Measurements from ENCODE around the gene GPR161. TPM values are rescaled to one million over a fixed set of nuclear protein-coding genes. Genes with fewer than 3 reads are reported as not detected.

The GPR161 gene
- total RNA-seq, 4 donors from 2014 or later: 19.5 to 46.7 (median 22.9) TPM

DNA sequence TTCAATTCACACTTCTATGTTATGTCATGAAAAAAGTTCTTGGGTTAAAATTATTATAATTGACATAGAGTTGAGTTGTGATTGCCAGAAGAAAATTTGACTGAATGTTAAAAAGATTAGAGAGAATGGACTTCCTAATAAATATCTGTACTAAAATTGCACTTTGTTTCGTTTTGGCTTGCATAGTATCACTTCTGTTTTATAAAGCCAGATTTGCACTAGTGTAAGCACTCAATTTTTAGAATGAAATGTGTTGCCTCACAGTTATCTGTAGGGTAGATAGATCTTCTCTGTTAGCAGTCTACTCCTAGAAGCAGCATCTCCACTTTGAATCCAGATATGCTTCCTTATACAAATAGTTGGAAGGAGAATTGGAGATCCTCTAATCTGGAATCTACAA lies 104.7 kb downstream of the GPR161 start:
- no peak overlapping the region for H3K27ac ChIP-seq (replicated peaks in 1 of 4)
- DNase-seq (ENCODE audit: extremely low spot score): no peak
- 75% methylated on average over 1 of the region's 1 CpG for WGBS
- H3K9me3 ChIP-seq: no peaks in the 10 kb centered on the region
- H3K4me3 ChIP-seq: no peak overlapping the region
- peaks cover 0 to 3% (median 0%) of the 10 kb centered on the region in 4 donors for H3K36me3 ChIP-seq
- no peaks in the 10 kb centered on the region for H3K4me1 ChIP-seq
- H3K27me3 ChIP-seq: no peaks in the 10 kb centered on the region
- intact Hi-C loops (cut with DNase I): no loop called here
- TF ChIP-seq POLR2AphosphoS5 (IDR thresholded peaks at IDR 0.05) (no peak), POLR2A (IDR thresholded peaks at IDR 0.05; ENCODE audit: low read depth) (no peak), EP300 (IDR thresholded peaks at IDR 0.05) (no peak)
- TF ChIP-seq, protein P1, sequence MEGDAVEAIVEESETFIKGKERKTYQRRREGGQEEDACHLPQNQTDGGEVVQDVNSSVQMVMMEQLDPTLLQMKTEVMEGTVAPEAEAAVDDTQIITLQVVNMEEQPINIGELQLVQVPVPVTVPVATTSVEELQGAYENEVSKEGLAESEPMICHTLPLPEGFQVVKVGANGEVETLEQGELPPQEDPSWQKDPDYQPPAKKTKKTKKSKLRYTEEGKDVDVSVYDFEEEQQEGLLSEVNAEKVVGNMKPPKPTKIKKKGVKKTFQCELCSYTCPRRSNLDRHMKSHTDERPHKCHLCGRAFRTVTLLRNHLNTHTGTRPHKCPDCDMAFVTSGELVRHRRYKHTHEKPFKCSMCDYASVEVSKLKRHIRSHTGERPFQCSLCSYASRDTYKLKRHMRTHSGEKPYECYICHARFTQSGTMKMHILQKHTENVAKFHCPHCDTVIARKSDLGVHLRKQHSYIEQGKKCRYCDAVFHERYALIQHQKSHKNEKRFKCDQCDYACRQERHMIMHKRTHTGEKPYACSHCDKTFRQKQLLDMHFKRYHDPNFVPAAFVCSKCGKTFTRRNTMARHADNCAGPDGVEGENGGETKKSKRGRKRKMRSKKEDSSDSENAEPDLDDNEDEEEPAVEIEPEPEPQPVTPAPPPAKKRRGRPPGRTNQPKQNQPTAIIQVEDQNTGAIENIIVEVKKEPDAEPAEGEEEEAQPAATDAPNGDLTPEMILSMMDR (IDR thresholded peaks at IDR 0.05): no peak

DNA sequence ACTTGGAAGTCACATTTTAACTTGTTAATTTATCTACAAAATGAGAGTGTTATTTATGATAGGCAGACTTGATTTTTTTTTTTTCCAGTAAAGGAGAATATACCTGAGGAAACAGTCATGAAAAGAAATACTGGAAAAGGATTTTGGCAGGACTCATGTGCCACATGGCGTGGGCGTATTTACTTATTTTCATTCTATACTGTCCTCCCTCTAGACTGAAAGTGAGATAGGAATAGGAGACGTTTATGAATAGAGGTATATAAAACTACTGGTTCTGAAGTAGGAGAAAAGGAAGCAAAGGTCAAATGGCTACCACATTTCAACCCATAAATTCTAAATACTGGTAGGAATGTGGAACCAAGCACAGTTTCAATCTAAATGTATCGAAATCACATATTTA lies 105.1 kb downstream of the GPR161 start:
- no peaks in the 10 kb centered on the region for H3K9me3 ChIP-seq
- intact Hi-C loops (cut with DNase I): no loop called here
- TF ChIP-seq, protein P1 (IDR thresholded peaks at IDR 0.05): no peak
- TF ChIP-seq EP300 (IDR thresholded peaks at IDR 0.05) (no peak), POLR2A (IDR thresholded peaks at IDR 0.05; ENCODE audit: low read depth) (no peak), POLR2AphosphoS5 (IDR thresholded peaks at IDR 0.05) (no peak)
- no peak overlapping the region for H3K27ac ChIP-seq (replicated peaks in 1 of 4)
- no peaks in the 10 kb centered on the region for H3K36me3 ChIP-seq
- no peak overlapping the region for H3K4me3 ChIP-seq
- DNase-seq (ENCODE audit: extremely low spot score): no peak
- no peaks in the 10 kb centered on the region for H3K4me1 ChIP-seq
- WGBS: 87% methylated on average over 4 of the region's 4 CpGs
- H3K27me3 ChIP-seq: no peaks in the 10 kb centered on the region

DNA sequence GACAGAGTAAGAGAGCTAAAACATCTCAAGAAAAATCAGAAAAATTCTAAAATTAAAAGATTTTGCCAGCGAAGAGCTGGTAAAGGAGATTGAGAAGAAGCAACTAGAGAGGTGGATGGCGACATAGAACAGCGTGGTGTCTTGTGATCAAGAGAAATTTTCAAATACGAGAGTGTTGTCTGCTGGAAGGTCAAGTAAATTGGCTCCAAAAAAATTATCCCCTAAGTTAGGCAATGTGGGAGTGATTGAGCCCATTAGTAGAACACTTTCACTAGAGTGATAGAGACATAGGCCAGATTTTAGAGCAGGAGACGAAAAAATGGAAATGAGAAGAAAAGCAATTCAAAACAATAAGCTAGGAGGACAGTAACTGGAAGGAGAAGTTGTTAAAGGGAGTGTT lies 105.5 kb downstream of the GPR161 start:
- peaks cover 0 to 3% (median 0%) of the 10 kb centered on the region in 4 donors for H3K36me3 ChIP-seq
- no peak for DNase-seq (ENCODE audit: extremely low spot score)
- no peaks in the 10 kb centered on the region for H3K9me3 ChIP-seq
- WGBS: 93% methylated on average over 5 of the region's 5 CpGs
- intact Hi-C loops (cut with DNase I): no loop called here
- no peak overlapping the region for H3K27ac ChIP-seq (replicated peaks in 1 of 4)
- no peaks in the 10 kb centered on the region for H3K27me3 ChIP-seq
- H3K4me1 ChIP-seq: no peaks in the 10 kb centered on the region
- H3K4me3 ChIP-seq: no peak overlapping the region
- TF ChIP-seq, protein P1 (IDR thresholded peaks at IDR 0.05): no peak
- TF ChIP-seq EP300 (IDR thresholded peaks at IDR 0.05): no peak
- no peak for TF ChIP-seq POLR2AphosphoS5 (IDR thresholded peaks at IDR 0.05)
- no peak for TF ChIP-seq POLR2A (IDR thresholded peaks at IDR 0.05; ENCODE audit: low read depth)

Other genes starting within 250 kb of the GPR161 start
- under 1 TPM; under 0.01 to 0.29 (median 0.21) TPM for gene ADCY10, start 222.8 kb downstream of the GPR161 start, total RNA-seq
- gene DCAF6, start 200.2 kb downstream of the GPR161 start, total RNA-seq: 100 to 1,000 TPM in 2 of 4 donors, 10 to 100 TPM in 2; 80.4 to 110 (median 93.9) TPM
- 10 to 100 TPM; 41.6 to 70.3 (median 52.5) TPM for gene MPC2, start 199.9 kb downstream of the GPR161 start, total RNA-seq
- 10 to 100 TPM; 19.0 to 25.7 (median 23.5) TPM for gene TIPRL, start 42.0 kb upstream of the GPR161 start, total RNA-seq
- gene SFT2D2, start 89.1 kb upstream of the GPR161 start, total RNA-seq: 10 to 100 TPM; 27.8 to 35.1 (median 29.9) TPM
- 1 to 10 TPM in 2 of 4 donors, under 1 TPM in 2; 0.83 to 2.0 (median 1.1) TPM for gene TBX19, start 143.9 kb upstream of the GPR161 start, total RNA-seq

Data from esophagus muscularis mucosa (tissue), 4 donors.